ENCODE measurements around the gene AMELX.

- TF ChIP-seq EZH2phosphoT487 (IDR thresholded peaks at IDR 0.05; ENCODE audit: insufficient read depth, low read depth) (no peak), EZH2 (IDR thresholded peaks at IDR 0.05; ENCODE audit: insufficient read depth, poor library complexity, severe bottlenecking) (no peak)
Observed at GRCh38 chrX:11285651-11286050, 7.6 kb upstream of the AMELX start.

Data from GM23248 (cell line).